Mesothelial cell of epicardium (in vitro differentiated cells): ENCODE measurements around the gene CRYBG1. TPM values are rescaled to one million over a fixed set of nuclear protein-coding genes. Genes with fewer than 3 reads are reported as not detected.
A peak's percentile ranks its signal among the peaks of the same experiment; 100 is the strongest.
"Not testable (repeated sequence)": the region's sequence is repeated elsewhere in the genome, so short reads cannot be mapped to it uniquely, and the experiment has no call there.

ENCODE experiments used
- DNase-seq, 2 experiments: peaks; one replicate each; pipeline ENCODE4 v3.0.0; 2021; ENCODE audit warnings: low spot score in 2 of 2; ENCODE audit not compliant: unreplicated experiment in 2 of 2
- H3K27ac Mint-ChIP-seq: 2 replicates; pipeline ENCODE4 v1.8.0; 2021; ENCODE audit warnings: mixed read lengths
- H3K27me3 Mint-ChIP-seq: 2 replicates; pipeline ENCODE4 v1.8.0; 2021; ENCODE audit warnings: low read depth, mixed read lengths
- H3K36me3 Mint-ChIP-seq: 2 replicates; pipeline ENCODE4 v1.8.0; 2021; ENCODE audit warnings: mixed read lengths
- H3K4me1 Mint-ChIP-seq: 2 replicates; pipeline ENCODE4 v1.8.0; 2021; ENCODE audit warnings: mixed read lengths
- H3K4me3 Mint-ChIP-seq: 2 replicates; pipeline ENCODE4 v1.8.0; 2021; ENCODE audit warnings: mild to moderate bottlenecking, moderate library complexity, mixed read lengths
- H3K9me3 Mint-ChIP-seq: 2 replicates; pipeline ENCODE4 v1.8.0; 2021; ENCODE audit warnings: mixed read lengths
- CTCF ChIP-seq: fragments of 200-600 bp; sonication (generic); IDR thresholded peaks from one replicate; pipeline ENCODE4 v1.5.0; 2021; ENCODE audit warnings: antibody characterized with exemption; ENCODE audit not compliant: unreplicated experiment
- total RNA-seq: library from RNA; stranded (reverse); gene quantifications from 3 replicates; pipeline ENCODE4 v1.2.1, GENCODE V29; 2021

Gene CRYBG1
- total RNA-seq, 1 donor from 2014 or later, result 0.74 TPM

- no peaks in the 10 kb centered on the region for H3K36me3 Mint-ChIP-seq
- DNase-seq, result no peak
- peaks cover 18% of the 10 kb centered on the region for H3K4me1 Mint-ChIP-seq
- no peaks in the 10 kb centered on the region for H3K27me3 Mint-ChIP-seq
- H3K9me3 Mint-ChIP-seq, result peaks cover 7% of the 10 kb centered on the region
- TF ChIP-seq CTCF, result no peak
- peak overlapping the region; percentile 86 for H3K27ac Mint-ChIP-seq
- H3K4me3 Mint-ChIP-seq, result no peak overlapping the region
These were observed 187.3 kb downstream of the CRYBG1 start for GRCh38 chr6:106547601-106548453.

DNA sequence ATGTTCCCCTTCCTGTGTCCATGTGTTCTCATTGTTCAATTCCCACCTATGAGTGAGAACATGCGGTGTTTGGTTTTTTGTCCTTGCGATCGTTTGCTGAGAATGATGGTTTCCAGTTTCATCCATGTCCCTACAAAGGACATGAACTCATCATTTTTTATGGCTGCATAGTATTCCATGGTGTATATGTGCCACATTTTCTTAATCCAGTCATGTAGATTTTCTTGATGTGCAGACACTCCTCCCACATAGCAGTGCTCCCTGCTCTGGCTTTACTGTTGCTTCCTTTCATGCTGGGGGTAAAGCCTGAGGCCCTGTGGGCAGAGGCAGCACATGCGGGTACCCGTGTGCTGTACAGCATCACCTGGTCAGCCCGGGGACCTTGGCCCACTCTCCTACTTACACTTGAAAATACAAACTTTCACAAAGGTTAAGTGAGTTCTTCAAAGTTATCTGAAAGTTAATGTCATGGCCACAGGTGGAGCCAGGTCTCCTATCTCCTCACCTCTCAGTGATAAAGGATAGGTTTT lies 188.5 kb downstream of the CRYBG1 start:
- not testable (repeated sequence) for H3K9me3 Mint-ChIP-seq, H3K36me3 Mint-ChIP-seq, DNase-seq, H3K27me3 Mint-ChIP-seq, H3K27ac Mint-ChIP-seq, H3K4me3 Mint-ChIP-seq
- H3K4me1 Mint-ChIP-seq, result peaks cover 18% of the 10 kb centered on the region

DNA sequence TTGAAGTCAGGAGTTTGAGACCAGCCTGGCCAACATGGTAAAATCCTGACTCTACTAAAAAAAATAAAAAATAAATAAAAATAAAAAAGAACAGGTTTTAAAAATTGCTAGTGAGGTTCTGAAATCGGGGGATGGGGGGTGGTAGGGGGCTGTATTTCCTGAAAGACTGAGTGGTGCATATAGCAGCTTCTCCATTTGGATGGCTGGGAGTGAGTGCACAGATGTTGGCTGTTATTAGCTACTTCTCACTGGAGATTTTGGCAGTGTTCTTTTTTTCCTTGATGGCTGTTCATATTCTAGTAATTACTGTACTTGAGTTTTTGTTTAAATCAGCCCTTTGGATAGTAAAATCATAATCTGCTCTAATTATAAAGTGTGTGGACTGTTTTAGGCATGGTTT lies 189.0 kb downstream of the CRYBG1 start:
- Mint-ChIP-seq H3K27ac (no peak overlapping the region), H3K4me3 (no peak overlapping the region), H3K36me3 (no peaks in the 10 kb centered on the region), H3K27me3 (no peaks in the 10 kb centered on the region), H3K4me1 (peaks cover 18% of the 10 kb centered on the region), H3K9me3 (peaks cover 7% of the 10 kb centered on the region)
- DNase-seq, result no peak
- TF ChIP-seq CTCF, result no peak

- no peak overlapping the region for H3K4me3 Mint-ChIP-seq
- peaks cover 7% of the 10 kb centered on the region for H3K9me3 Mint-ChIP-seq
- H3K4me1 Mint-ChIP-seq, result peaks cover 18% of the 10 kb centered on the region
- no peak overlapping the region for H3K27ac Mint-ChIP-seq
- no peak for TF ChIP-seq CTCF
- H3K36me3 Mint-ChIP-seq, result no peaks in the 10 kb centered on the region
- H3K27me3 Mint-ChIP-seq, result no peaks in the 10 kb centered on the region
- DNase-seq, result no peak
These were observed 190.6 kb downstream of the CRYBG1 start for GRCh38 chr6:106551155-106551554.

GRCh38 chr6:106553440-106553839 lies 192.9 kb downstream of the CRYBG1 start:
- no peak for TF ChIP-seq CTCF
- Mint-ChIP-seq H3K4me1 (peaks cover under 1% of the 10 kb centered on the region), H3K9me3 (peaks cover 7% of the 10 kb centered on the region), H3K27me3 (no peaks in the 10 kb centered on the region), H3K4me3 (no peak overlapping the region), H3K27ac (no peak overlapping the region), H3K36me3 (no peaks in the 10 kb centered on the region)
- DNase-seq, result no peak

GRCh38 chr6:106555767-106556166 lies 195.2 kb downstream of the CRYBG1 start:
- no peaks in the 10 kb centered on the region for H3K27me3 Mint-ChIP-seq
- H3K4me1 Mint-ChIP-seq, result no peaks in the 10 kb centered on the region
- H3K27ac Mint-ChIP-seq, result no peak overlapping the region
- no peak for DNase-seq
- H3K9me3 Mint-ChIP-seq, result peaks cover 7% of the 10 kb centered on the region
- H3K36me3 Mint-ChIP-seq, result no peaks in the 10 kb centered on the region
- no peak overlapping the region for H3K4me3 Mint-ChIP-seq
- TF ChIP-seq CTCF, result no peak
